BJ (cell line): ENCODE measurements around the gene CIP2A. TPM values are rescaled to one million over a fixed set of nuclear protein-coding genes. Genes with fewer than 3 reads are reported as not detected.

Experiments
- CTCF ChIA-PET: fragments of 350-600 bp; formaldehyde crosslinking; extraction: SDS; loops from one replicate; lab custom pipeline; 2021; ENCODE audit warnings: antibody characterized with exemption, inconsistent platforms; lab: Yijun Ruan, JAX
- POLR2A ChIA-PET: fragments of 300-600 bp; sonication (Branson Sonifier 250); formaldehyde crosslinking; extraction: SDS; loops from one replicate; lab custom pipeline; 2021; ENCODE audit warnings: antibody characterized with exemption; lab: Charles Lee
- DNase-seq: peaks from one replicate; pipeline ENCODE4 v3.0.0-alpha.2; 2011; ENCODE audit warnings: low read depth
- H3K27me3 ChIP-seq: 2 replicates; pipeline ENCODE4 v1.6.0; 2011; ENCODE audit warnings: low read length; ENCODE audit not compliant: control insufficient read depth, insufficient read depth
- H3K36me3 ChIP-seq: 2 replicates; pipeline ENCODE4 v1.5.1; 2011; ENCODE audit warnings: low read length; ENCODE audit not compliant: control insufficient read depth, insufficient read depth
- H3K4me3 ChIP-seq: 2 replicates; pipeline ENCODE4 v1.5.1; 2011; ENCODE audit warnings: low read depth, mild to moderate bottlenecking, control low read depth, low read length
- CTCF ChIP-seq: IDR thresholded peaks from 2 replicates; pipeline ENCODE4 v1.5.1; 2011; ENCODE audit warnings: low read depth, mild to moderate bottlenecking, control low read depth, inconsistent platforms, low read length, moderate library complexity; ENCODE audit not compliant: insufficient read depth
- polyA plus RNA-seq: library from polyadenylated mRNA; depleted of rRNA; stranded (reverse); fragments of >200 nt; gene quantifications from 2 replicates; pipeline ENCODE4 v1.2.3, GENCODE V29; 2011

CIP2A gene
- polyA plus RNA-seq, 1 experiment, result 17.3 TPM

- POLR2A ChIA-PET, result no interaction called here
- Histone ChIP-seq H3K4me3 (no peak overlapping the region), H3K36me3 (no peaks in the 10 kb centered on the region), H3K27me3 (no peaks in the 10 kb centered on the region; the same call in 1 of the 2 replicates)
- CTCF ChIA-PET, result interaction anchor here (0.7 to 1.4 kb wide), 3 partner anchors 9 to 20 kb away, joined by 3 to 5 read pairs (median 3); no protein-coding TSS in a partner anchor
- DNase-seq, result no peak
- no peak for TF ChIP-seq CTCF
These were observed 62.1 kb downstream of the CIP2A start for GRCh38 chr3:108527109-108527508.

DNA sequence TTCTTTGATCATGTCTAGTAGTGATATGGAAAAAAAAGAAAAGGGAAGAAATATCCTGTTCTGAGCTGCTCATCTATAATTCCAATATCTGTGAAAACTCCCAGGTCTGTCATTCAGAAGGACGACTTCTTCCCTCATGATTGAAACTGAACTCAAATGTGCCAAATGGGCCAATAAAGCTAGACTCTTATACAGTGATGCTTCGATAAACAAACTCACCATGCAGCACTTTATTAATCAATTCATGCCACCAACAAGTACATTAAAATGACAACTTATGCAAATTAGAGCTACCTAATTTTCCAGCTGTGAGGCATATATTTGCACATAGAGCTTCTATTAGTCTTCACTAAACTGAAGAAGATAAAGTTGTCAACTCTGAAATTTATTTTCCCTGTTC lies 63.3 kb downstream of the CIP2A start:
- ChIA-PET POLR2A (no interaction called here), CTCF (interaction anchor here (0.6 to 2.1 kb wide), 4 partner anchors 17 to 779 kb away, joined by 3 to 7 read pairs (median 4); no protein-coding TSS in a partner anchor)
- no peak for DNase-seq
- Histone ChIP-seq H3K36me3 (no peaks in the 10 kb centered on the region), H3K27me3 (no peaks in the 10 kb centered on the region; the same call in 1 of the 2 replicates), H3K4me3 (no peak overlapping the region)
- TF ChIP-seq CTCF, result no peak

DNA sequence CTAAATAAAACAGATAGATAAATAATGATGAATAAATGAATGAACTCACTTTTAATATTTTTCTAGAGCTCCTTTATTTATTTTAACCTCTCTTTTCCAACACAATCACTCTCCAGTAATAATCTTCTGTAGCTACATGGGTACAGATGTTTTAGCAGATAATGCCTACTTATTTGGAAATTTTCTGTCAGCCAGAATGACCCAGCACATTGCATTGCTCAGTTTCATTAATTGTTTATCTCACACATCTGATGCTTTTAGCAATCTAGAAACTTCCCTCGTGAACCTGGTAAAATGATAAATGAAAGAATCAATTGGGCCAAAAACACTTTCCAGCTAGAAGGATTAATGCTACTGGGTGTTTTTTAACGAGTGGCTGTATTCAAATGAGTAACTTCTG lies 64.0 kb downstream of the CIP2A start:
- no peak overlapping the region for H3K4me3 ChIP-seq

DNA sequence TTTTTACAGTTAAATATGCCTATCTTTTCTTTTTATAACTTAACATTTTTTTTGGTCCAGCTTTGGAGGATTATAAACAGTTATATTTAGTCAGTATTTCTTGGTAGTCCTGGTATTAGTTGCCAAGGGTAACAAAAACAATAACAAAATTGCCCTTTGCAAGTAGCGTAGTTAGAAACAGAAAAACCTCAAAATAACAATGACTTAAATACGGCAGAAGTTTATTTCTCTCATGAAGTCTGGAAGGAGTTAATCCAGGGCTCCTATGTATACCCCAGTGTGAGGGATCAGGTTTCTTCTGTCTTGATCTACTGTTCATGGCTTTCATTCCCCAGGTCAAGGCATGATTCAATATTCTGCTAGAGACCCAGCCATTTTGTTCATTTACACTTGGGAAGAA lies 64.7 kb downstream of the CIP2A start:
- H3K36me3 ChIP-seq, result no peaks in the 10 kb centered on the region
- H3K4me3 ChIP-seq, result no peak overlapping the region
- ChIA-PET POLR2A (no interaction called here), CTCF (interaction anchor here (2.1 kb wide), 1 partner anchor 35 kb away, joined by 7 read pairs; no protein-coding TSS in a partner anchor)
- DNase-seq, result no peak
- no peak for TF ChIP-seq CTCF
- H3K27me3 ChIP-seq, result no peaks in the 10 kb centered on the region; the same call in 1 of the 2 replicates

More for the DNA sequence above, 64.0 kb downstream of the CIP2A start:
- CTCF ChIA-PET, result interaction anchor here (2.1 kb wide), 1 partner anchor 36 kb away, joined by 7 read pairs; no protein-coding TSS in a partner anchor
- no peak for TF ChIP-seq CTCF
- POLR2A ChIA-PET, result no interaction called here
- H3K27me3 ChIP-seq, result no peaks in the 10 kb centered on the region; the same call in 1 of the 2 replicates
- DNase-seq, result no peak
- H3K36me3 ChIP-seq, result no peaks in the 10 kb centered on the region

DNA sequence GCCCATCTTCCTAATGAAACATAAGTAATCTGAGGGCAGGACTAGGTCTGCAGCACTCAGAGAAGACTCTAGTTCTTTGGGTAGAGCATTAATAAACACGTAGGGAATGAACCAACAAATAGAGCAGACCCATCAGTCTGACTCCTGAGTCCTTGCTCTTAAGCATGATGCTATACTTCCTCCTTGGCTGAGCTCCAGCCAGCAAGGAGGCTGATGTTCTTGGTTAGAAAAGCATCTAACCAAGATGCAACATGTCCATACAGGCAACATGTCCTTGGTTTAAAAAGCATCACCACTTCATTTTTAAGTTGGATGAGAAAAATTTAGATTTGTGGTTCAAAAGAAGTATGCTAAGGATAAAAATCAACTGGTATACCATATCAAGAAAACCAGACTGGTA lies 70.3 kb downstream of the CIP2A start:
- POLR2A ChIA-PET, result no interaction called here

More for the DNA sequence above, 70.3 kb downstream of the CIP2A start:
- DNase-seq, result no peak
- no peaks in the 10 kb centered on the region for H3K36me3 ChIP-seq
- CTCF ChIA-PET, result interaction anchor here (1.6 kb wide), 1 partner anchor 8 kb away, joined by 3 read pairs; no protein-coding TSS in a partner anchor
- no peaks in the 10 kb centered on the region for H3K27me3 ChIP-seq
- no peak overlapping the region for H3K4me3 ChIP-seq
- TF ChIP-seq CTCF, result no peak
